SK-N-SH (cell line): Measurements from ENCODE around the gene CFTR. TPM values are rescaled to one million over a fixed set of nuclear protein-coding genes. Genes with fewer than 3 reads are reported as not detected.

Experiments used
- CTCF ChIA-PET: fragments of 300-600, 350-600 bp; formaldehyde crosslinking; extraction: SDS; loops from one replicate; lab custom pipeline; 2021; lab: Yijun Ruan, JAX
- POLR2A ChIA-PET: fragments of 350-600 bp; sonication (Branson Sonifier 250); formaldehyde crosslinking; extraction: SDS; loops from one replicate; lab custom pipeline; 2020; ENCODE audit warnings: antibody characterized with exemption, inconsistent platforms; lab: Yijun Ruan, JAX
- DNase-seq: peaks from one replicate; pipeline ENCODE4 v3.0.0; 2012
- H2AFZ ChIP-seq: fragments of 200-600 bp; sonication (generic); 2 replicates; pipeline ENCODE4 v1.8.1; 2016; ENCODE audit warnings: antibody characterized with exemption, mild to moderate bottlenecking, low read depth
- H3F3A ChIP-seq: fragments of 200-600 bp; sonication (generic); replicated peaks from 2 replicates; pipeline ENCODE3; 2016; ENCODE audit warnings: antibody characterized with exemption, mild to moderate bottlenecking; ENCODE audit not compliant: insufficient read depth
- H3K27ac ChIP-seq, 2 experiments: fragments of 200-500 bp in 1 of 2; fragments of 200-600 bp in 1 of 2; sonication (Bioruptor generic) in 1 of 2; sonication (generic), shearing (Covaris generic) in 1 of 2; 2 replicates each; pipeline versions ENCODE4 v1.5.1 to v1.6.1; 2014 to 2016; ENCODE audit warnings: low read depth in 2 of 2, inconsistent platforms in 1 of 2, low read length in 1 of 2, mild to moderate bottlenecking in 1 of 2, mixed read lengths in 1 of 2
- H3K27me3 ChIP-seq: fragments of 200-600 bp; sonication (generic), shearing (Covaris generic); 2 replicates; pipeline ENCODE4 v1.6.1; 2016; ENCODE audit warnings: mixed run types; ENCODE audit not compliant: insufficient read depth
- H3K36me3 ChIP-seq, 2 experiments: fragments of 200-500 bp in 1 of 2; fragments of 200-600 bp in 1 of 2; sonication (Bioruptor generic) in 1 of 2; sonication (generic) in 1 of 2; replicated peaks in 1 of 2; 2 replicates each; pipeline versions ENCODE3 to v1.5.1; 2014 to 2016; ENCODE audit warnings: low read length in 1 of 2, mild to moderate bottlenecking in 1 of 2; ENCODE audit not compliant: insufficient read depth in 2 of 2, control insufficient read depth in 1 of 2
- H3K4me1 ChIP-seq, 2 experiments: fragments of 200-500 bp in 1 of 2; fragments of 200-600 bp in 1 of 2; sonication (Bioruptor generic) in 1 of 2; sonication (generic), shearing (Covaris generic) in 1 of 2; 2 replicates each; pipeline versions ENCODE4 v1.5.1 to v1.6.1; 2014 to 2016; ENCODE audit warnings: low read depth in 1 of 2, low read length in 1 of 2, mixed run types in 1 of 2; ENCODE audit not compliant: insufficient read depth in 2 of 2, control insufficient read depth in 1 of 2
- H3K4me2 ChIP-seq: fragments of 200-600 bp; sonication (generic), shearing (Covaris generic); 2 replicates; pipeline ENCODE4 v1.6.1; 2017; ENCODE audit warnings: mixed run types
- H3K4me3 ChIP-seq, 2 experiments: fragments of 200-500 bp in 1 of 2; fragments of 200-600 bp in 1 of 2; sonication (Bioruptor generic) in 1 of 2; sonication (generic), shearing (Covaris generic) in 1 of 2; 2 replicates each; pipeline versions ENCODE4 v1.5.1 to v1.8.1; 2014 to 2016; ENCODE audit warnings: low read depth in 2 of 2, inconsistent platforms in 1 of 2, low read length in 1 of 2, mild to moderate bottlenecking in 1 of 2, mixed read lengths in 1 of 2, moderate library complexity in 1 of 2
- H3K79me2 ChIP-seq: fragments of 200-600 bp; sonication (generic); 2 replicates; pipeline ENCODE4 v1.8.1; 2017; ENCODE audit warnings: mild to moderate bottlenecking; ENCODE audit not compliant: insufficient read depth
- H3K9ac ChIP-seq: fragments of 200-600 bp; sonication (generic); 2 replicates; pipeline ENCODE4 v1.6.1; 2017; ENCODE audit warnings: mixed run types
- H3K9me2 ChIP-seq: fragments of 200-600 bp; sonication (generic); 2 replicates; pipeline ENCODE4 v1.6.1; 2017; ENCODE audit warnings: mixed run types
- H3K9me3 ChIP-seq: fragments of 200-600 bp; sonication (generic); 2 replicates; pipeline ENCODE4 v1.6.1; 2017; ENCODE audit warnings: mixed run types, mild to moderate bottlenecking, moderate library complexity
- H4K20me1 ChIP-seq: fragments of 200-600 bp; sonication (generic); 2 replicates; pipeline ENCODE4 v1.6.1; 2017; ENCODE audit warnings: mild to moderate bottlenecking, mixed run types; ENCODE audit not compliant: insufficient read depth
- EZH2phosphoT487 ChIP-seq: fragments of 200-600 bp; sonication (generic); IDR thresholded peaks from 2 replicates; pipeline ENCODE4 v1.6.1; 2017; ENCODE audit warnings: low read depth, mixed run types, mild to moderate bottlenecking, antibody characterized with exemption, moderate library complexity, borderline replicate concordance
- FOXM1 ChIP-seq: IDR thresholded peaks from 2 replicates; pipeline ENCODE4 v1.4.0; 2012; ENCODE audit warnings: low read depth, mild to moderate bottlenecking
- GATA2 ChIP-seq: sonication (generic); formaldehyde crosslinking; IDR thresholded peaks from 2 replicates; pipeline ENCODE4 v1.5.0; 2020; ENCODE audit warnings: mild to moderate bottlenecking, missing genetic modification reagents
- JUND ChIP-seq: IDR thresholded peaks from 2 replicates; pipeline ENCODE4 v1.4.0; 2012
- MEF2A ChIP-seq: IDR thresholded peaks from 2 replicates; pipeline ENCODE4 v1.4.0; 2012; ENCODE audit warnings: low read depth, borderline replicate concordance
- MXI1 ChIP-seq: IDR thresholded peaks from 2 replicates; pipeline ENCODE4 v1.6.1; 2012; ENCODE audit warnings: mild to moderate bottlenecking, low read depth, low read length, improper control_type of control experiment
- NFIC ChIP-seq: IDR thresholded peaks from 2 replicates; pipeline ENCODE4 v1.4.0; 2012; ENCODE audit warnings: borderline replicate concordance
- NRF1 ChIP-seq: IDR thresholded peaks from 2 replicates; pipeline ENCODE4 v1.6.1; 2012; ENCODE audit warnings: low read depth, mild to moderate bottlenecking, low read length
- POLR2AphosphoS5 ChIP-seq: IDR thresholded peaks from 2 replicates; pipeline ENCODE4 v1.6.1; 2012; ENCODE audit warnings: low read depth, low read length
- REST ChIP-seq: IDR thresholded peaks from 2 replicates; pipeline ENCODE4 v1.6.1; 2012; ENCODE audit warnings: mild to moderate bottlenecking, low read depth, low read length, moderate library complexity
- RFX5 ChIP-seq: IDR thresholded peaks from 2 replicates; pipeline ENCODE4 v1.6.1; 2012; ENCODE audit warnings: mild to moderate bottlenecking, improper control_type of control experiment, low read length
- RXRA ChIP-seq: IDR thresholded peaks from 2 replicates; pipeline ENCODE4 v1.4.0; 2012; ENCODE audit warnings: low read depth, mild to moderate bottlenecking, borderline replicate concordance
- SIN3A ChIP-seq: IDR thresholded peaks from 2 replicates; pipeline ENCODE4 v1.6.1; 2012; ENCODE audit warnings: low read depth, mild to moderate bottlenecking, low read length, moderate library complexity, borderline replicate concordance
- SMC3 ChIP-seq: IDR thresholded peaks from 2 replicates; pipeline ENCODE4 v1.6.1; 2012; ENCODE audit warnings: low read depth, low read length, improper control_type of control experiment
- TEAD4 ChIP-seq: IDR thresholded peaks from 2 replicates; pipeline ENCODE4 v1.4.0; 2012; ENCODE audit warnings: mild to moderate bottlenecking, borderline replicate concordance; ENCODE audit not compliant: insufficient read depth
- USF1 ChIP-seq: IDR thresholded peaks from 2 replicates; pipeline ENCODE4 v1.4.0; 2012; ENCODE audit warnings: low read depth, borderline replicate concordance
- WGBS: methylation state at CpG from one replicate; pipeline ENCODE4 v1.1.6; 2017; ENCODE audit warnings: low lambda C conversion rate; 5-methylcytosine and 5-hydroxymethylcytosine counted together
- polyA plus RNA-seq, 3 experiments: library from polyadenylated mRNA; depleted of rRNA; stranded (reverse); fragments of >200 nt; gene quantifications; 2 replicates each; pipeline ENCODE4 v1.2.3, GENCODE V29; 2012
- TF ChIP-seq, protein P1 (sequence below): fragments of 150-350 bp; IDR thresholded peaks from 2 replicates; pipeline ENCODE4 v1.6.1; 2016; ENCODE audit warnings: mild to moderate bottlenecking, low read depth, low read length
- TF ChIP-seq, protein P2 (sequence below): IDR thresholded peaks from 2 replicates; pipeline ENCODE4 v1.4.0; 2012; ENCODE audit warnings: low read depth
- TF ChIP-seq, protein P3 (sequence below): fragments of 150-350 bp; IDR thresholded peaks from 2 replicates; pipeline ENCODE4 v1.6.1; 2017; ENCODE audit warnings: antibody characterized with exemption, low read length, low read depth, borderline replicate concordance

The CFTR gene
- polyA plus RNA-seq, 1 of the 3 experiments (the other 2 are of a cell fraction): not detected

- 3% methylated on average over 3 of the region's 3 CpGs for WGBS
- H2AFZ ChIP-seq: no peak overlapping the region
- H3K9ac ChIP-seq: no peak overlapping the region
- no peak overlapping the region for H3K27ac ChIP-seq
- no peaks in the 10 kb centered on the region for H3K79me2 ChIP-seq
- H3K27me3 ChIP-seq: no peaks in the 10 kb centered on the region
- no peak for DNase-seq
- no peak overlapping the region for H3K4me2 ChIP-seq
- H3K9me2 ChIP-seq: no peaks in the 10 kb centered on the region
- H3K4me3 ChIP-seq: no peak overlapping the region
- H4K20me1 ChIP-seq: no peaks in the 10 kb centered on the region
- no peaks in the 10 kb centered on the region for H3K4me1 ChIP-seq
- no peaks in the 10 kb centered on the region for H3K9me3 ChIP-seq
- TF ChIP-seq NFIC (no peak), RXRA (no peak), NRF1 (no peak), MEF2A (no peak), JUND (no peak)
- TF ChIP-seq, protein P1, sequence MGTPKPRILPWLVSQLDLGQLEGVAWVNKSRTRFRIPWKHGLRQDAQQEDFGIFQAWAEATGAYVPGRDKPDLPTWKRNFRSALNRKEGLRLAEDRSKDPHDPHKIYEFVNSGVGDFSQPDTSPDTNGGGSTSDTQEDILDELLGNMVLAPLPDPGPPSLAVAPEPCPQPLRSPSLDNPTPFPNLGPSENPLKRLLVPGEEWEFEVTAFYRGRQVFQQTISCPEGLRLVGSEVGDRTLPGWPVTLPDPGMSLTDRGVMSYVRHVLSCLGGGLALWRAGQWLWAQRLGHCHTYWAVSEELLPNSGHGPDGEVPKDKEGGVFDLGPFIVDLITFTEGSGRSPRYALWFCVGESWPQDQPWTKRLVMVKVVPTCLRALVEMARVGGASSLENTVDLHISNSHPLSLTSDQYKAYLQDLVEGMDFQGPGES: no peak
- H3K36me3 ChIP-seq: no peaks in the 10 kb centered on the region
- POLR2A ChIA-PET: no interaction called here
- H3F3A ChIP-seq: no peaks in the 10 kb centered on the region
- CTCF ChIA-PET: interaction anchor here (0.7 to 1.0 kb wide), 2 partner anchors 30 to 425 kb away, joined by 3 to 4 read pairs; no protein-coding TSS in a partner anchor
Observed at GRCh38 chr7:117489016-117489415, 9.2 kb downstream of the CFTR start.

DNA sequence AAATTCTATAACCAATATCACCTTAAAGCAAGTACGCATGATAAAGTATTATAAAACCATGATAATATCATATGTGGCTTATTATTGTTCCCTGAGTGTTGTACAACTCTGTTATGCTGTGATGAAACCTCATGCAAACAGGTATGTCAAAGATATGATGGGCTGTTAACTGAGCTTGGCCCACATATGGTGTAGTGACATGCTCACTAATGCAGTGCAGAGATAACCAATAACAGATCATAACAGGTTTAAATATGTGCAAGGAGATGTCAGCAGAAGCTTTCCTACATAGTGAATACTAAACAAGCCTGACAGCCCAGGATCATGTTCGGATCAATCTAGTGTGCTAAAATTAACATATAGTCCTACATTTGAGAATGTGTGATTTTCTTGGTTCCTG, 9.6 kb downstream of the CFTR start:
- POLR2A ChIA-PET: no interaction called here
- Histone ChIP-seq H3K9me2 (no peaks in the 10 kb centered on the region), H3K4me2 (no peak overlapping the region), H3K4me3 (no peak overlapping the region), H3K27ac (no peak overlapping the region), H2AFZ (no peak overlapping the region), H3K9ac (no peak overlapping the region), H4K20me1 (no peaks in the 10 kb centered on the region), H3K9me3 (no peaks in the 10 kb centered on the region), H3F3A (no peaks in the 10 kb centered on the region), H3K27me3 (no peaks in the 10 kb centered on the region), H3K36me3 (no peaks in the 10 kb centered on the region), H3K4me1 (no peaks in the 10 kb centered on the region), H3K79me2 (no peaks in the 10 kb centered on the region)
- no peak for DNase-seq
- CTCF ChIA-PET: interaction anchor here (0.8 to 1.0 kb wide), 2 partner anchors 30 kb away, joined by 3 to 4 read pairs; no protein-coding TSS in a partner anchor
- 5% methylated on average over 2 of the region's 2 CpGs for WGBS
- TF ChIP-seq NFIC: no peak
- no peak for TF ChIP-seq POLR2AphosphoS5
- TF ChIP-seq, protein P2, sequence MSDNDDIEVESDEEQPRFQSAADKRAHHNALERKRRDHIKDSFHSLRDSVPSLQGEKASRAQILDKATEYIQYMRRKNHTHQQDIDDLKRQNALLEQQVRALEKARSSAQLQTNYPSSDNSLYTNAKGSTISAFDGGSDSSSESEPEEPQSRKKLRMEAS: no peak
- TF ChIP-seq SIN3A: no peak
- no peak for TF ChIP-seq FOXM1
- TF ChIP-seq USF1: no peak
- no peak for TF ChIP-seq GATA2 (CRISPR knock-in tag)
- TF ChIP-seq MEF2A: no peak
- no peak for TF ChIP-seq REST
- TF ChIP-seq RFX5: no peak
- TF ChIP-seq, protein P3, sequence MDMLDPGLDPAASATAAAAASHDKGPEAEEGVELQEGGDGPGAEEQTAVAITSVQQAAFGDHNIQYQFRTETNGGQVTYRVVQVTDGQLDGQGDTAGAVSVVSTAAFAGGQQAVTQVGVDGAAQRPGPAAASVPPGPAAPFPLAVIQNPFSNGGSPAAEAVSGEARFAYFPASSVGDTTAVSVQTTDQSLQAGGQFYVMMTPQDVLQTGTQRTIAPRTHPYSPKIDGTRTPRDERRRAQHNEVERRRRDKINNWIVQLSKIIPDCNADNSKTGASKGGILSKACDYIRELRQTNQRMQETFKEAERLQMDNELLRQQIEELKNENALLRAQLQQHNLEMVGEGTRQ: no peak
- no peak for TF ChIP-seq EZH2phosphoT487
- no peak for TF ChIP-seq TEAD4
- no peak for TF ChIP-seq SMC3
- TF ChIP-seq JUND: no peak
- no peak for TF ChIP-seq MXI1
- TF ChIP-seq, protein P1: no peak
